Prostate gland (tissue), 2 donors: ENCODE results near the gene AP2B1. TPM values are rescaled to one million over a fixed set of nuclear protein-coding genes. Genes with fewer than 3 reads are reported as not detected.

Experiments
- DNase-seq: peaks from one replicate; pipeline ENCODE4 v3.0.0-alpha.2; 2019; ENCODE audit warnings: low spot score
- H3K27ac ChIP-seq, 2 donors: fragments of 200-600 bp; sonication (generic); 2 replicates each; pipeline ENCODE4 v1.5.1; 2017 to 2019
- H3K27me3 ChIP-seq: fragments of 200-600 bp; sonication (generic); replicated peaks from 2 replicates; pipeline ENCODE4 v1.5.1; 2019; ENCODE audit not compliant: insufficient read depth
- H3K36me3 ChIP-seq, 2 donors: fragments of 200-600 bp; sonication (generic); 1 replicate in 1 of 2; 2 replicates in 1 of 2; pipeline versions ENCODE4 v1.5.1 to v1.8.1; 2017 to 2019
- H3K4me1 ChIP-seq: fragments of 200-600 bp; sonication (generic); replicated peaks from 2 replicates; pipeline ENCODE4 v1.5.1; 2019
- H3K4me3 ChIP-seq, 2 donors: fragments of 200-600 bp; sonication (generic); 2 replicates each; pipeline ENCODE4 v1.5.1; 2017 to 2019
- H3K9me3 ChIP-seq: fragments of 200-600 bp; sonication (generic); 2 replicates; pipeline ENCODE4 v1.5.1; 2017
- POLR2A ChIP-seq: fragments of 450-650 bp; IDR thresholded peaks from one replicate; pipeline ENCODE4 v1.6.1; 2016; ENCODE audit warnings: antibody characterized with exemption, mild to moderate bottlenecking
- POLR2AphosphoS5 ChIP-seq: sonication (generic); formaldehyde crosslinking; IDR thresholded peaks from one replicate; pipeline ENCODE4 v1.6.1; 2017; ENCODE audit warnings: antibody characterized with exemption
- WGBS: methylation state at CpG from one replicate; pipeline ENCODE4 v1.1.5; 2018; 5-methylcytosine and 5-hydroxymethylcytosine counted together
- intact Hi-C: fragments of 100-400 bp; cut with DNase I; formaldehyde crosslinking; loops from one replicate; pipeline ENCODE4 v1.14.2; 2022
- total RNA-seq, 2 donors: library from RNA; depleted of rRNA; stranded (reverse); fragments of >200 nt; gene quantifications; one replicate each; pipeline ENCODE4 v1.1.0, GENCODE V29; 2016
- TF ChIP-seq, protein P1 (sequence below), 4 experiments: fragments of 200-600 bp in 2 of 4; fragments of 450-650 bp in 2 of 4; sonication (generic) in 2 of 4; IDR thresholded peaks; 1 replicate in 3 of 4; 2 replicates in 1 of 4; pipeline ENCODE4 v1.5.1; 2016 to 2019; ENCODE audit warnings: antibody characterized with exemption in 4 of 4, mild to moderate bottlenecking in 2 of 4, moderate library complexity in 2 of 4

AP2B1 gene
- total RNA-seq, 2 donors from 2014 or later: 66.8 to 92.9 TPM

DNA sequence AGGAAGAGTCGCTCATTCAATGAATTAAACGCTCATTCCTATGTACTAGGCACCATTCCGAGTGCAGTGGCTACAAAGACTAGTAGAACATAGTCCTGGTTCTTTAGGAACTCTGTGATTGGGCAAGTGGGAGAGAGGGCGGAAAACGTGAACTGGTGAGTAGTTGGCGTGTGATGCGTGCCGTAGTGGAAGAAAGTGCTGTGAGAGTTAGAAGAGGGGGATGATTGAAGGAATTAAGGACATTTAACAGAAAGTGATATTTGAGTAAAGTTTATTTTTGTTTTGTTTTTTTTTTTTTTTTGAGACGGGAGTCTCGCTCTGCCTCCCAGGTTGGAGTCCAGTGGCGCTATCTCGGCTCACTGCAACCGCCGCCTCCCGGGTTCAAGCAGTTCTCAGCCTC is 18.6 kb upstream of the AP2B1 start:
- H3K36me3 ChIP-seq: no peaks in the 10 kb centered on the region
- H3K27me3 ChIP-seq: no peaks in the 10 kb centered on the region
- TF ChIP-seq POLR2AphosphoS5 (no peak), POLR2A (no peak)
- H3K27ac ChIP-seq: peak overlapping the region in 1 of 2 donors; percentile 68
- intact Hi-C loops: loop anchor here (10.0 kb wide), 1 partner anchor 604 kb away; the partner anchor contains the start of genes CCT6B and ZNF830
- peaks cover 11% of the 10 kb centered on the region for H3K4me1 ChIP-seq
- no peak for DNase-seq
- H3K9me3 ChIP-seq: no peaks in the 10 kb centered on the region
- H3K4me3 ChIP-seq: peak overlapping the region; percentile 45 to 58
- WGBS: 21% methylated on average over 15 of the region's 15 CpGs

DNA sequence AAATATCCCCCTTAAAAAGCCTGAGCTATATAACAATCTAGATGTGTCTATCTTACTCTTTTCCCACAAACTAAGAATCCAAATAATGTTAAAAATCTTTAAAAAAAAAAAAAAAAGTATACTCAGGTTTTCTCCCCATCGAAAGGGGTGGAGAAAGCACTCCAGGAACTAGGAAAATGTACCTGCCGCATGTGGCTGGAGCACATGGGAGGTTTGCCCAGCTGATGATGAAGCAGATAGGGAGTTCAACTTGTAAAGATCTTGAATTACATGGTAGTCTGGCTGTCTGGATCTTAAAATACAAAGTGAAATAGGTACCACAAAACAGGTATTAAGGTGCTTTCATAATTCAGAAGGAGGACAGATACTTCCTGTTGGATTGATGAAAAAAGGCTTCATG is 17.7 kb upstream of the AP2B1 start:
- intact Hi-C loops: loop anchor here (10.0 kb wide), 1 partner anchor 605 kb away; the partner anchor contains the start of genes CCT6B and ZNF830
- H3K27me3 ChIP-seq: no peaks in the 10 kb centered on the region
- DNase-seq: no peak
- no peak overlapping the region for H3K4me3 ChIP-seq
- H3K9me3 ChIP-seq: no peaks in the 10 kb centered on the region
- TF ChIP-seq POLR2AphosphoS5 (no peak), POLR2A (no peak)
- TF ChIP-seq, protein P1, sequence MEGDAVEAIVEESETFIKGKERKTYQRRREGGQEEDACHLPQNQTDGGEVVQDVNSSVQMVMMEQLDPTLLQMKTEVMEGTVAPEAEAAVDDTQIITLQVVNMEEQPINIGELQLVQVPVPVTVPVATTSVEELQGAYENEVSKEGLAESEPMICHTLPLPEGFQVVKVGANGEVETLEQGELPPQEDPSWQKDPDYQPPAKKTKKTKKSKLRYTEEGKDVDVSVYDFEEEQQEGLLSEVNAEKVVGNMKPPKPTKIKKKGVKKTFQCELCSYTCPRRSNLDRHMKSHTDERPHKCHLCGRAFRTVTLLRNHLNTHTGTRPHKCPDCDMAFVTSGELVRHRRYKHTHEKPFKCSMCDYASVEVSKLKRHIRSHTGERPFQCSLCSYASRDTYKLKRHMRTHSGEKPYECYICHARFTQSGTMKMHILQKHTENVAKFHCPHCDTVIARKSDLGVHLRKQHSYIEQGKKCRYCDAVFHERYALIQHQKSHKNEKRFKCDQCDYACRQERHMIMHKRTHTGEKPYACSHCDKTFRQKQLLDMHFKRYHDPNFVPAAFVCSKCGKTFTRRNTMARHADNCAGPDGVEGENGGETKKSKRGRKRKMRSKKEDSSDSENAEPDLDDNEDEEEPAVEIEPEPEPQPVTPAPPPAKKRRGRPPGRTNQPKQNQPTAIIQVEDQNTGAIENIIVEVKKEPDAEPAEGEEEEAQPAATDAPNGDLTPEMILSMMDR (IDR thresholded peaks at IDR 0.05): no peak
- H3K4me1 ChIP-seq: peaks cover 11% of the 10 kb centered on the region
- WGBS: 69% methylated on average over 2 of the region's 2 CpGs
- H3K27ac ChIP-seq: no peak overlapping the region
- no peaks in the 10 kb centered on the region for H3K36me3 ChIP-seq

GRCh38 chr17:35575759-35576158 is 11.4 kb upstream of the AP2B1 start:
- 71% methylated on average over 3 of the region's 3 CpGs for WGBS
- no peaks in the 10 kb centered on the region for H3K27me3 ChIP-seq

GRCh38 chr17:35577830-35578196 is 9.3 kb upstream of the AP2B1 start:
- H3K4me1 ChIP-seq: no peaks in the 10 kb centered on the region
- no peak for DNase-seq
- intact Hi-C loops: loop anchor here (1.0 to 5.0 kb wide), 2 partner anchors 9 to 1321 kb away; partner anchors contain the start of genes AP2B1 and CCL2

More at GRCh38 chr17:35575759-35576158, 11.4 kb upstream of the AP2B1 start:
- intact Hi-C loops: loop anchor here (5.0 kb wide), 1 partner anchor 1318 kb away; the partner anchor contains the start of gene CCL2
- no peak overlapping the region for H3K4me3 ChIP-seq
- TF ChIP-seq, protein P1 (IDR thresholded peaks at IDR 0.05): no peak
- TF ChIP-seq POLR2AphosphoS5 (no peak), POLR2A (no peak)
- H3K4me1 ChIP-seq: no peaks in the 10 kb centered on the region
- no peaks in the 10 kb centered on the region for H3K36me3 ChIP-seq
- H3K9me3 ChIP-seq: no peaks in the 10 kb centered on the region
- DNase-seq: no peak
- H3K27ac ChIP-seq: no peak overlapping the region

DNA sequence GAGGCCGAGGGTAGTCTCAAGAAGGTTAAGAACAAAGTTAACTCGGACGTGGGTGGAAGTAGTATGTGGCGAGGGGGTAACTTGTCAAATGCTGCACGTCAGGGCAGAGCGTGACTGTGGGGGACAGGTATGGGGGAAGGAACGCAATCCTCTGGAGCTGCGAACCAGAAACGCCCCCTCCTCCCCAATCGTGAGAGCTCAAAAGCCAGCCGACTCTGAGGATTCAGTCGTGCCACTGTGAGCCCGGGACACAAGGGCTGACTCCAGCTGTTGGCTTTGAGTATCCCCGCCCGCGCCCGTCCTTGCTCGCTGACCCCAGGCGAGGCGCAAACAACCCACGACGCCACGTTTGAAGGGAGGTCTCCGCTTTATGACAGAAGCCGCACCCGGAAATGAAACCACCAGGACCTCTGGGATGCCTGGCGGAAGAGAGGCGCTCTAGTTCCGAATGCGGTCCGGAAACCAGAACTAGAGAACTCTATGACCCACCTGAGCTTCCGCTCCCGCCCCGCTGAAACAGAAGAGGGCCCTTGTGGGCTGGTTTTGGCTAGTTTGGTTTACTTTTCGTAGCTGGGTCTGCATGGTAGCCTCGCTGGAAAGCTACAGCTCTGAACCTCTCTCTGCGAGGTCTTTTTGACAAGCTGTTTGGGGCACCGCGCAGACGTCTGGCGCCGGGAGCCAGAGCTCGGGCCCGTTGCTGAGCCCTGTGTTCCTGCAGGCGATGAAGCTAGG is 8.8 kb upstream of the AP2B1 start, which contains the start of gene PEX12:
Gene PEX12 (minus strand): TSS at position 375 of the 732 bp plus-strand sequence. CDS start 550 bp downstream, outside the sequence.
- peak; percentile 57 for TF ChIP-seq POLR2A
- TF ChIP-seq POLR2AphosphoS5: peak; percentile 93
- TF ChIP-seq, protein P1 (IDR thresholded peaks at IDR 0.05): peak in 2 of 4 experiments; percentile 11 to 35
- WGBS: under 1% methylated on average over 45 of the region's 45 CpGs
- peak within 1 kb of the TSS; percentile 57 to 58 for H3K4me3 ChIP-seq
- no peaks in the 10 kb centered on the region for H3K9me3 ChIP-seq
- H3K4me1 ChIP-seq: no peaks in the 10 kb centered on the region
- H3K27me3 ChIP-seq: no peaks in the 10 kb centered on the region
- DNase-seq: peak; percentile 88
- no peaks in the 10 kb centered on the region for H3K36me3 ChIP-seq
- peak within 1 kb of the TSS; percentile 73 to 79 for H3K27ac ChIP-seq
- intact Hi-C loops: loop anchor here (1.0 to 5.0 kb wide), 2 partner anchors 9 to 1321 kb away; partner anchors contain the start of genes AP2B1 and CCL2

More at GRCh38 chr17:35577830-35578196, 9.3 kb upstream of the AP2B1 start:
- TF ChIP-seq POLR2AphosphoS5 (no peak), POLR2A (no peak)
- TF ChIP-seq, protein P1 (IDR thresholded peaks at IDR 0.05): no peak
- 3% methylated on average over 8 of the region's 8 CpGs for WGBS
- Histone ChIP-seq H3K4me3 (peak overlapping the region; percentile 57 to 58), H3K9me3 (no peaks in the 10 kb centered on the region), H3K27ac (peak overlapping the region; percentile 73 to 79), H3K27me3 (no peaks in the 10 kb centered on the region), H3K36me3 (no peaks in the 10 kb centered on the region)
